Embryonic facial prominence (tissue), 1 donor: ENCODE data around the gene SH3BGR.
"Not testable (repeated sequence)": the region's sequence is repeated elsewhere in the genome, so short reads cannot be mapped to it uniquely, and the experiment has no call there.

Experiments
- DNase-seq: peaks from one replicate; pipeline ENCODE4 v3.0.0-alpha.2; 2016; ENCODE audit errors: extremely low spot score

SH3BGR gene

GRCh38 chr21:39515684-39516472 is 64.1 kb downstream of the SH3BGR start:
- DNase-seq = no peak

- peak; percentile 37 for DNase-seq
Observed at GRCh38 chr21:39518055-39518846, 66.5 kb downstream of the SH3BGR start.

GRCh38 chr21:39518847-39519210 is 67.1 kb downstream of the SH3BGR start:
- DNase-seq = no peak

- DNase-seq = no peak
Observed at GRCh38 chr21:39519835-39520234, 68.1 kb downstream of the SH3BGR start.

- no peak for DNase-seq
Observed at GRCh38 chr21:39523399-39523798, 71.6 kb downstream of the SH3BGR start.

- no peak for DNase-seq
Observed at GRCh38 chr21:39523915-39524314, 72.1 kb downstream of the SH3BGR start.

- DNase-seq = no peak
Observed at GRCh38 chr21:39525129-39525528, 73.4 kb downstream of the SH3BGR start.

- DNase-seq = no peak
Observed at GRCh38 chr21:39525601-39526000, 73.8 kb downstream of the SH3BGR start.

GRCh38 chr21:39527067-39527595 is 75.4 kb downstream of the SH3BGR start:
- no peak for DNase-seq

GRCh38 chr21:39527664-39528381 is 76.1 kb downstream of the SH3BGR start:
- no peak for DNase-seq

- DNase-seq = no peak
Observed at GRCh38 chr21:39529026-39529425, 77.3 kb downstream of the SH3BGR start.

GRCh38 chr21:39531064-39531463 is 79.3 kb downstream of the SH3BGR start:
- no peak for DNase-seq

- no peak for DNase-seq
Observed at GRCh38 chr21:39531840-39532239, 80.1 kb downstream of the SH3BGR start.

GRCh38 chr21:39533545-39534380 is 82.0 kb downstream of the SH3BGR start:
- no peak for DNase-seq

GRCh38 chr21:39535646-39536437 is 84.1 kb downstream of the SH3BGR start:
- DNase-seq = no peak

GRCh38 chr21:39536835-39537234 is 85.1 kb downstream of the SH3BGR start:
- DNase-seq = no peak

- DNase-seq = no peak
Observed at GRCh38 chr21:39537571-39537970, 85.8 kb downstream of the SH3BGR start.

- DNase-seq = no peak
Observed at GRCh38 chr21:39538453-39539042, 86.8 kb downstream of the SH3BGR start.

- DNase-seq = not testable (repeated sequence)
Observed at GRCh38 chr21:39540367-39540766, 88.6 kb downstream of the SH3BGR start.

GRCh38 chr21:39542736-39543135 is 91.0 kb downstream of the SH3BGR start:
- DNase-seq = no peak
